ENCODE measurements around the gene FBXL13.
"Not testable (repeated sequence)": the region's sequence is repeated elsewhere in the genome, so short reads cannot be mapped to it uniquely, and the experiment has no call there.

Gene FBXL13

GRCh38 chr7:102814025-102814471 lies 260.5 kb downstream of the FBXL13 start:
- DNase-seq (ENCODE audit: low read depth) = no peak

DNA sequence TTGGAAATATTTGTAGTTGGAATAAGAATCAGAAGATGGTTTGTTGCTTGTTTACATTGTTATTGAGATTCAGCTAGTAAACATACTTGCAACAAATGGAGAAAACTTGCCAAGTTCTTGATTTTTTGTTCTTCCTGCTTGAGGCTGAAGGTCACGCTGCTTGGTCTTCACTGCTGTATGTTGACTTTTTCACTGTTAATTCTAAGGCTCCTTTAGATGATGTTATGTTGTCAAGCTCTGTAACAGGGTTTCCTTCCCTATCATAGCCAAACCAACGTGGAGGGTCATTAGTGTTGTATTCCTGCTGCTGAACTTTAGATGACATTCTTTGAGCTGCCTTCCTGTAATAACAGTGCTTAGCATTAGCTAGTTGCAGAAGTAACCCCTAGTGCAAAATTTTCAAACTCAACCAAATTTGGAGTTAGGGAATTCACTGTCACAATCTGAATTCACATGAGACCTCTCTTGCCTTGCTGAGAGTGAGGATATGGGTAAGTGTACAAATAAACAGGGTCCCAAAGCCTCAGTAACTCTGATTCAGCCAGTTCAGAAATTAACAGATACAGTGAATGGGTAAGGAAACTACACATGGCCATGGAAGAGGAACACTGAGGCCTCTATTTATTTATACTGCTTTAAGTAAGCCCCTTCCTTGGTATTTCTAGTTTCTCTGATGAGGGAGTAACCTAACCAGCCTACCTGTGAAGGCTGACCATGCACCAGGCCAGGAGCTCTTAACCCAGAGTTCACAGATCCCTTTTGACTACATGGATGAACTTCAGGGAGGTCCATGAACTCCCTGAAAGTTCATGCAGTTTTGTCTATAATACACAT lies 261.2 kb downstream of the FBXL13 start:
- DNase-seq (ENCODE audit: low read depth) = no peak

- no peak for DNase-seq (ENCODE audit: low read depth)
Measured at GRCh38 chr7:102811942-102812678, 262.5 kb downstream of the FBXL13 start.

DNA sequence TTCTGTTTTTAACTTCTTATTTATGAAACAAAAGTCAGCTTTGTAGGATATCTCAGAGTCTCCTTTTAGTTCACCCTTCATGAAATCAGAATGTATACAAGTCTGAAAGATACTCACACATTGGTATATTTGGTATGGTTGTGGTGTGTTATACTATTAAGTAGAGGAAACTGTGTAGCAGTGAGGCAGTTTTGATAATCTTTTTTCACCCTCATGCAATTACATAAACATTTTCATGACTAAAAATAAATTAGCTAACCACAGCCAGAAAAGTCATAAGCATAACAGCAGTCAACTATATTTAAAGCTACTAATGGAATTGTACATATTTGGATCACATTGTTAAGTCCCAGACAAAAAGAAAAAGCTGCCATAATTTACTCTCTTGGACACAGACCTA lies 263.7 kb downstream of the FBXL13 start:
- no peak for DNase-seq (ENCODE audit: low read depth)

GRCh38 chr7:102806613-102807012 lies 268.0 kb downstream of the FBXL13 start:
- DNase-seq (ENCODE audit: low read depth) = no peak

DNA sequence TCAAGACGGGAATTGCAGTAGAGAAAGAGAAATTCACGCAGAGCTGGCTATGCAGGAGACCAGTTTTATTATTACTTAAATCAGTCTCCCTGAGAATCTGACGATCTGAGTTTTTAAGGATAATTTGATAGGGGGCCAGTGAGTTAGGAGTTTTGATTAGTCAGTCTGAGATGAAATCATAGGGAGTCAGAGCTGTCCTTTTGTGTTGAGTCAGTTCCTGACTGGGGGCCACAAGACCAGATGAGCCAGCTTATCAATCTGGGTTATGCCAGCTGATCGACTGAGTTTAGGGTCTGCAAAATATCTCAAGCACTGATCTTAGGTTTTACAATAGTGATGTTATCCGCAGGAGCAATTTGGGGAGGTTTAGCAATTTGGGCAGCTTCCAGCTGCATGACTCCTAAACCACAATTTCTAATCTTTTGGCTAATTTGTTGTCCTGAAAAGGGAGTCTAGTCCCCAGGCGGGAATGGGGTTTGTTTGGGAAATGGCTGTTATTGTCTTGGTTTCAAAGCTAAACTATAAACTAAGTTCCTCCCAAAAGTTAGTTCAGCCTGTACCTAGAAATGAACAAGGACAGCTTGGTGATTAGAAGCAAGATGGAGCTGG lies 278.5 kb downstream of the FBXL13 start:
- not testable (repeated sequence) for DNase-seq (ENCODE audit: low read depth)

DNA sequence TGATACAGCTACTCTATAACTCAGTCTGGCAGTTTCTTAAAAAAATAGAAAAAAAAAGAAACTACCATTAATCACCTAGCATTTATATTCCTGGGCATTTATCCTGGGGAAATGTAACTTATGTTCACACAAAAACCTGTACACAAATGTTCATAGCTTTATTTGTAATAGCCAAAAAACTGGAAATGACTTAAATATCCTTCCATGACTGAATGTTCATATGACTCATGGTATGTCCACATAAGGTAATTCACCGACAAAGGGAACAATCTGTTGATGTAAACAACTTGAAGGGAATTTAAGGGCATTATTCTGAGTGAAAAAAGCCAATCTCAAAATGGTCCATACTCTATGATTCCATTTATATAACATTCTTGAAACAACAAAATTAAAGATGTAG lies 280.0 kb downstream of the FBXL13 start:
- not testable (repeated sequence) for DNase-seq (ENCODE audit: low read depth)

DNA sequence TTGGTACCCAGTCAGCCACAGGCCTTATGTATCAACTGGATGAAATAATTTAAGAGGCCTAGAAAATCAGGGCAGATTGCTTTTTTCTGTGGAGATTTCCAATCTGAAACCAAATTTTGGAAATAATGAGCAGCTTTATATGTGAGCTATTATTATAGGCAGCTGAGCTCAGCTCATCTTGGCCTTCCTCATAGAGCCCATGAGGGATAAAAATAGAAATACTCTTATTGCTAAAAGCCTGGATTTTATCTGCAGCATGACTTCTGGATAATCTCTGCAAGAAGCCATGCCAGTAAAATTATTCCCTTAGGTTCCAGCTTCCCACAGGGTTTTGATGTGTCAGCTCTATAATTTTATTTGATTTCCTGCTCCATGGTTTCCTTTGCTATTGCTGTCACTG lies 282.8 kb downstream of the FBXL13 start:
- DNase-seq (ENCODE audit: low read depth) = not testable (repeated sequence)

DNA sequence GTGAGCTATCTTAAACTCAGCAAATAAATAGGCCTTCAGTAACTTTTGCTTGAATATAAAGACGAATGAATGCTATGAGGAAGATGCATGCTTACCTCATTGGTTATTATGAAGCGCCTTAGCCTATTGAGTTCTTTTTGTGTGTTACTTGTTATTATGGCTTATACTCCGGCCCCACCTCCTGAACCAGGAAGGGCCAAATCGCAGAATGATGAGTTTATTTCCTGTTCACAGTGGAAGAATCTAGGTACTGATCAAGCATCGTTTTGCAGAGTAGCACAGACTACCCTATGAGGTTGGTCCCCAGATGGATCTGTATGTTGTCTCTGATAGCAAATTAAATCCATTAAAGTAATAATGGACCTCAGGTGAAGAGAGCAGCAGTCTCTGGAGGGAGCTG lies 283.2 kb downstream of the FBXL13 start:
- DNase-seq (ENCODE audit: low read depth) = not testable (repeated sequence)

- DNase-seq (ENCODE audit: low read depth) = not testable (repeated sequence)
Measured at GRCh38 chr7:102790364-102791100, 284.1 kb downstream of the FBXL13 start.

- DNase-seq (ENCODE audit: low read depth) = not testable (repeated sequence)
Measured at GRCh38 chr7:102788770-102789169, 285.8 kb downstream of the FBXL13 start.

DNA sequence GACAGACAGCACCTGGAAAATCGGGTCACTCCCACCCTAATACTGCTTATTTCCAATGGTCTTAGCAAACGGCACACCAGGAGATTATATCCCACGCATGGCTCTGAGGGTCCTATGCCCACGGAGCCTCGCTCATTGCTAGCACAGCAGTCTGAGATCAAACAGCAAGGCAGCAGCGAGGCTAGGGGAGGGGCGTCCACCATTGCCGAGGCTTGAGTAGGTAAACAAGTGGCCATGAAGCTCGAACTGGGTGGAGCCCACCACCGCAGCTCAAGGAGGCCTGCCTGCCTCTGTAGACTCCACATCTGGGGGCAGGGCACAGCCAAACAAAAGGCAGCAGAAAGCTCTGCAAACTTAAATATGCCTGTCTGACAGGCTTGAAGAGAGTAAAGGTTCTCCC lies 293.7 kb downstream of the FBXL13 start:
- DNase-seq (ENCODE audit: low read depth) = not testable (repeated sequence)

DNA sequence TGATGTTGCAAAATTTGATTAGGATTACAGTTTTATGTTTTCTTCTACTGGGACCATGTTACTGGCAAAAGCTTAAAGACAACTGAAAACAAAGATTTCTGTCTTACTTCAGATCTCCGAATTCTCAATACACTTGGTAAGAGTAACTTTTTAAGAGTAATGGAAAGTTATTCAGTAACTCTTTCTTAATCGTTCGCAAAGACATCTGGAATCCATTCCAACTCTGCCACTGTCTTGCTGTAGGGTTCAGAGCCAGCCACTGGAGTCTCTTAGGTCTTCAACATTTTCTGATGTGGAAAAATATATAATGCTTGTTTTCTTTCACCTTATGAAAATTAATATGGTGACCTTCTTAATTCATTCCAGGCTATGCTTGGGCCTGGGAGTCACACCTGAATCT lies 295.9 kb downstream of the FBXL13 start:
- DNase-seq (ENCODE audit: low read depth) = not testable (repeated sequence)

DNA sequence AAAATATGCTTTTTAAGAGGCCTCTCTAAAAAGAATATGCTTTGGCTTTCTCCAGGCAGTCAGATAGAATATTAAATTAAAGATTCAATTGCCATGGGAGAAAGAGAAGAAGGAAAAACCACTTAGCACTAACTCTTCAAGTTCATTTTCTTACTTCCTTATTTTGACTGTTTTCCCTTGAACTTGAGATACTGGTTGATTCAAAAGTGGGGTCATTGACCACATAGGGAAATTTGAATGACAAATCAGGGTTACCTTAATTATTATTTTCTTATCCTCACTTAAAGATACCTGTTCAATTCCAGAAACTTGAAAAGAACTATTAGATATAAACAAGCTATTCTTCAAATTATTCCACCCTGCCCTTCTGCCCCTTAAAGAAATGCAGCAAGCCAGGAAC lies 298.4 kb downstream of the FBXL13 start:
- DNase-seq (ENCODE audit: low read depth) = not testable (repeated sequence)

- not testable (repeated sequence) for DNase-seq (ENCODE audit: low read depth)
Measured at GRCh38 chr7:102770467-102770866, 304.1 kb downstream of the FBXL13 start.

DNA sequence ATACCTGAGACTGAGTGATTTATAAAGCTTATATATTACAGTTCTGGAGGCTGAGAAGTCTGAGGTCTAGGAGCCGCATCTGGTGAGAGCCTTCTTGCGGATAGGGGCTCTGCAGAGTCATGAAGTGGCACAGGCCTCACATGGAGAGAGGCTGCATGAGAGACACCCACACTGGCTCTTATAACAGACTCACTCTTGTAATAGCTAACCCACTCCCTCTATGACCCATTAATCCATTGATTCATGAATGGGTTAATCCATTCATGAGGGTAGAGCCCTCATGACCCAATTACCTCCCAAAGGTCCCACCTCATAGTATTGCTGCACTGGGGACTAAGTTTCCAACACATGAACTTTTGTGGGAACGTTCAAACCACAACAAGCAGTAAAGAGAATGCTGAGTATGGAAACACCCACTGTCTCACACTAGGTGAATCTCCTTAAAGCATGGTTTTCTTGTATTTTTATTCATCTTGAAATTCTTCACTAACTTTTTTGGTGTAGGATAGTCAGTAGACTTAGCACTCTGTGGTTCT lies 304.9 kb downstream of the FBXL13 start:
- DNase-seq (ENCODE audit: low read depth) = not testable (repeated sequence)

DNA sequence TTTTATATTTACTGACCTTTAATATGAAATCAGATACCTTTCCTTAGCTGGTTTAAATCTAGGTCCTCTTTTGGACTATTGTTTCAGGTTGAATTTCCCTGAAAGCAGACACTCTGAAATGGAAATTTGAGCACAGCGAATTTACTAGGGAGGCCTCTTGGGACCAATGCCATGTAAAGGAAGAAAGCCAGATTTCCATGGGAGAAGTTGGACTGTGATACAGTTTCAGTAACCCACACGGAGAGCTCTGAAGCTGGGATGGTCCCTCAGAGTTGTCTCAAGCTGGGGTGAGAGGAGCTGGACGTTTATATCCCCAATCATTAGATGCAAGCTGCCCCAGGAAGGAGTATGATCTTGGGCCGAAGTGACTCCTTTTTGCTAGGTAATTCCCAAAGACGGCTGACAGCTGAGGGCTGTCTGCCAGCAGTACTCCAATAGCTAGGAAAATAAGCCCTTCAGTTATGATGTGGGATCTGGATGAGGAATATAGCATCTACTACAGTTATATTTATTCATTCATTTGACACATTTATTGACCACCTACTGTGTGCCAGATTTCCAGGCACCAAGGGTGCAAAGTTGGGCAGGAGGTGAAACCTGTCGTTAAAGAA lies 311.2 kb downstream of the FBXL13 start:
- DNase-seq (ENCODE audit: low read depth) = not testable (repeated sequence)

All from activated T-helper 1 cell treated with Interleukin-2 at 50 U/mL for 16 hours (primary cell).